ENCODE measurements around the gene WDR4.
"Not testable (repeated sequence)": the region's sequence is repeated elsewhere in the genome, so short reads cannot be mapped to it uniquely, and the experiment has no call there.

Gene WDR4

GRCh38 chr21:42840411-42841155 lies 38.8 kb downstream of the WDR4 start:
- DNase-seq (ENCODE audit: low read depth in 3 of 3, low spot score in 1 of 3) = no peak

- DNase-seq (ENCODE audit: low read depth in 3 of 3, low spot score in 1 of 3) = no peak
Measured at GRCh38 chr21:42839271-42840231, 39.8 kb downstream of the WDR4 start.

GRCh38 chr21:42838212-42838690 lies 41.1 kb downstream of the WDR4 start:
- not testable (repeated sequence) for DNase-seq (ENCODE audit: low read depth in 3 of 3, low spot score in 1 of 3)

GRCh38 chr21:42837421-42838211 lies 41.7 kb downstream of the WDR4 start:
- no peak for DNase-seq (ENCODE audit: low read depth in 3 of 3, low spot score in 1 of 3)

- DNase-seq (ENCODE audit: low read depth in 3 of 3, low spot score in 1 of 3) = no peak
Measured at GRCh38 chr21:42836767-42837301, 42.5 kb downstream of the WDR4 start.

GRCh38 chr21:42836402-42836666 lies 43.0 kb downstream of the WDR4 start:
- no peak for DNase-seq (ENCODE audit: low read depth in 3 of 3, low spot score in 1 of 3)

GRCh38 chr21:42835611-42836401 lies 43.5 kb downstream of the WDR4 start:
- no peak for DNase-seq (ENCODE audit: low read depth in 3 of 3, low spot score in 1 of 3)

- no peak for DNase-seq (ENCODE audit: low read depth in 3 of 3, low spot score in 1 of 3)
Measured at GRCh38 chr21:42835211-42835610, 44.1 kb downstream of the WDR4 start.

GRCh38 chr21:42834726-42835191 lies 44.6 kb downstream of the WDR4 start:
- DNase-seq (ENCODE audit: low read depth in 3 of 3, low spot score in 1 of 3) = no peak

- DNase-seq (ENCODE audit: low read depth in 3 of 3, low spot score in 1 of 3) = no peak
Measured at GRCh38 chr21:42833859-42834725, 45.2 kb downstream of the WDR4 start.

GRCh38 chr21:42833439-42833815 lies 45.9 kb downstream of the WDR4 start:
- DNase-seq (ENCODE audit: low read depth in 3 of 3, low spot score in 1 of 3) = peak in 1 of 3 donors; percentile 20

- not testable (repeated sequence) for DNase-seq (ENCODE audit: low read depth in 3 of 3, low spot score in 1 of 3)
Measured at GRCh38 chr21:42832321-42832630, 47.1 kb downstream of the WDR4 start.

- no peak for DNase-seq (ENCODE audit: low read depth in 3 of 3, low spot score in 1 of 3)
Measured at GRCh38 chr21:42830456-42831455, 48.6 kb downstream of the WDR4 start.

GRCh38 chr21:42829954-42830353 lies 49.4 kb downstream of the WDR4 start:
- DNase-seq (ENCODE audit: low read depth in 3 of 3, low spot score in 1 of 3) = no peak

- DNase-seq (ENCODE audit: low read depth in 3 of 3, low spot score in 1 of 3) = no peak
Measured at GRCh38 chr21:42829417-42829816, 49.9 kb downstream of the WDR4 start.

- DNase-seq (ENCODE audit: low read depth in 3 of 3, low spot score in 1 of 3) = no peak
Measured at GRCh38 chr21:42827588-42827987, 51.8 kb downstream of the WDR4 start.

GRCh38 chr21:42820616-42821465 lies 58.5 kb downstream of the WDR4 start:
- no peak for DNase-seq (ENCODE audit: low read depth in 3 of 3, low spot score in 1 of 3)
